H9 (cell line): Measurements from ENCODE around the gene ENO1. TPM values are rescaled to one million over a fixed set of nuclear protein-coding genes. Genes with fewer than 3 reads are reported as not detected.

Experiments used
- DNase-seq: peaks from one replicate; pipeline ENCODE4 v3.0.0-alpha.2; 2017
- H2AFZ ChIP-seq: one replicate; pipeline ENCODE4 v1.6.1; 2013; ENCODE audit warnings: mild to moderate bottlenecking, low read length, control low read depth, moderate library complexity
- H2AK5ac ChIP-seq: 2 replicates; pipeline ENCODE4 v1.6.1; 2013; ENCODE audit warnings: low read length, control low read depth, mixed read lengths; ENCODE audit not compliant: insufficient read length
- H2BK120ac ChIP-seq: one replicate; pipeline ENCODE4 v1.6.1; 2013; ENCODE audit warnings: low read depth, mild to moderate bottlenecking, low read length, control low read depth, inconsistent platforms; ENCODE audit not compliant: poor library complexity, severe bottlenecking
- H2BK12ac ChIP-seq: 2 replicates; pipeline ENCODE4 v1.6.1; 2013; ENCODE audit warnings: low read length, control low read depth, mixed read lengths, low read depth; ENCODE audit not compliant: insufficient read length
- H2BK15ac ChIP-seq: 2 replicates; pipeline ENCODE4 v1.6.1; 2013; ENCODE audit warnings: low read depth, low read length, control low read depth
- H2BK20ac ChIP-seq: one replicate; pipeline ENCODE4 v1.6.1; 2013; ENCODE audit warnings: low read depth, mild to moderate bottlenecking, low read length, control low read depth, inconsistent platforms; ENCODE audit not compliant: poor library complexity, severe bottlenecking
- H2BK5ac ChIP-seq: 2 replicates; pipeline ENCODE4 v1.6.1; 2013; ENCODE audit warnings: low read length, control low read depth, mixed read lengths; ENCODE audit not compliant: insufficient read length
- H3K14ac ChIP-seq: 2 replicates; pipeline ENCODE4 v1.6.1; 2013; ENCODE audit warnings: low read length, control low read depth; ENCODE audit not compliant: insufficient read depth
- H3K18ac ChIP-seq: 2 replicates; pipeline ENCODE4 v1.6.1; 2013; ENCODE audit warnings: low read depth, mild to moderate bottlenecking, mixed read lengths, low read length, control low read depth; ENCODE audit not compliant: insufficient read length
- H3K23ac ChIP-seq: 2 replicates; pipeline ENCODE4 v1.6.1; 2013; ENCODE audit warnings: low read length, control low read depth, mixed read lengths, low read depth; ENCODE audit not compliant: insufficient read length
- H3K23me2 ChIP-seq: 2 replicates; pipeline ENCODE4 v1.6.1; 2013; ENCODE audit warnings: low read depth, mild to moderate bottlenecking, mixed read lengths, low read length, control low read depth; ENCODE audit not compliant: insufficient read length, poor library complexity, severe bottlenecking
- H3K27ac ChIP-seq: 2 replicates; pipeline ENCODE4 v1.5.1; 2013; ENCODE audit warnings: low read length, control low read depth, mixed read lengths, low read depth; ENCODE audit not compliant: insufficient read length
- H3K27me3 ChIP-seq: 2 replicates; pipeline ENCODE4 v1.6.1; 2013; ENCODE audit warnings: low read length, control low read depth, inconsistent platforms; ENCODE audit not compliant: insufficient read depth
- H3K4ac ChIP-seq: 2 replicates; pipeline ENCODE4 v1.6.1; 2013; ENCODE audit warnings: low read depth, mild to moderate bottlenecking, control low read depth, inconsistent platforms, low read length, moderate library complexity
- H3K4me1 ChIP-seq: 2 replicates; pipeline ENCODE4 v1.6.1; 2013; ENCODE audit warnings: low read length, control low read depth, inconsistent platforms; ENCODE audit not compliant: insufficient read depth
- H3K4me2 ChIP-seq: 2 replicates; pipeline ENCODE4 v1.6.1; 2013; ENCODE audit warnings: low read length, control low read depth, mixed read lengths; ENCODE audit not compliant: insufficient read length, insufficient read depth
- H3K56ac ChIP-seq: 2 replicates; pipeline ENCODE4 v1.6.1; 2013; ENCODE audit warnings: low read depth, mild to moderate bottlenecking, mixed read lengths, low read length, control low read depth; ENCODE audit not compliant: insufficient read length
- H3K79me1 ChIP-seq: 2 replicates; pipeline ENCODE4 v1.6.1; 2013; ENCODE audit warnings: low read depth, mild to moderate bottlenecking, moderate library complexity, low read length, control low read depth, inconsistent platforms; ENCODE audit not compliant: insufficient read depth, poor library complexity, severe bottlenecking
- H3K79me2 ChIP-seq: 2 replicates; pipeline ENCODE4 v1.6.1; 2013; ENCODE audit warnings: low read length, control low read depth, inconsistent platforms; ENCODE audit not compliant: insufficient read depth
- H3K9ac ChIP-seq: 2 replicates; pipeline ENCODE4 v1.6.1; 2013; ENCODE audit warnings: low read length, control low read depth, mixed read lengths; ENCODE audit not compliant: insufficient read length; ENCODE audit errors: extremely low read depth
- H3K9me3 ChIP-seq: one replicate; pipeline ENCODE4 v1.6.1; 2013; ENCODE audit warnings: low read depth, low read length, inconsistent platforms; ENCODE audit not compliant: control insufficient read depth
- H3T11ph ChIP-seq: one replicate; pipeline ENCODE4 v1.6.1; 2013; ENCODE audit warnings: mild to moderate bottlenecking, low read length, control low read depth, inconsistent platforms
- H4K20me1 ChIP-seq: one replicate; pipeline ENCODE4 v1.6.1; 2013; ENCODE audit not compliant: control insufficient read depth, insufficient read length, insufficient read depth
- H4K5ac ChIP-seq: 2 replicates; pipeline ENCODE4 v1.6.1; 2013; ENCODE audit warnings: low read depth, mild to moderate bottlenecking, mixed read lengths, low read length, control low read depth; ENCODE audit not compliant: insufficient read length
- H4K8ac ChIP-seq: replicated peaks from 2 replicates; pipeline ENCODE4 v1.6.1; 2013; ENCODE audit warnings: low read length, control low read depth, mixed read lengths, low read depth; ENCODE audit not compliant: insufficient read length
- H4K91ac ChIP-seq: 2 replicates; pipeline ENCODE4 v1.6.1; 2013; ENCODE audit warnings: low read depth, mild to moderate bottlenecking, moderate library complexity, mixed read lengths, low read length, control low read depth; ENCODE audit not compliant: insufficient read length
- H3K27ac Mint-ChIP-seq, 3 experiments: 2 replicates in 2 of 3; 3 replicates in 1 of 3; pipeline ENCODE4 v1.8.0; 2020 to 2021; ENCODE audit warnings: mixed read lengths in 3 of 3, mild to moderate bottlenecking in 1 of 3, moderate library complexity in 1 of 3
- H3K27me3 Mint-ChIP-seq: 2 replicates; pipeline ENCODE4 v1.8.0; 2021; ENCODE audit warnings: low read depth, mild to moderate bottlenecking, moderate library complexity, mixed read lengths
- H3K36me3 Mint-ChIP-seq, 3 experiments: 2 replicates in 2 of 3; 3 replicates in 1 of 3; pipeline ENCODE4 v1.8.0; 2020 to 2021; ENCODE audit warnings: low read depth in 3 of 3, mixed read lengths in 3 of 3; ENCODE audit not compliant: insufficient read depth in 1 of 3
- H3K4me1 Mint-ChIP-seq, 2 experiments: 2 replicates each; pipeline ENCODE4 v1.8.0; 2020; ENCODE audit warnings: mixed read lengths in 2 of 2
- H3K4me3 Mint-ChIP-seq, 2 experiments: 2 replicates in 1 of 2; 3 replicates in 1 of 2; pipeline ENCODE4 v1.8.0; 2020 to 2021; ENCODE audit warnings: mild to moderate bottlenecking in 2 of 2, mixed read lengths in 2 of 2, moderate library complexity in 1 of 2
- H3K9me3 Mint-ChIP-seq, 2 experiments: 2 replicates in 1 of 2; 3 replicates in 1 of 2; pipeline ENCODE4 v1.8.0; 2020; ENCODE audit warnings: mild to moderate bottlenecking in 2 of 2, mixed read lengths in 2 of 2, moderate library complexity in 1 of 2
- WGBS: extraction: QIAGEN DNeasy Blood & Tissue Kit; methylation state at CpG from one replicate; pipeline ENCODE4 v1.1.7; 2013; ENCODE audit warnings: missing lambda C conversion rate, low lambda C conversion rate, mixed read lengths; ENCODE audit not compliant: insufficient read length; ENCODE audit errors: extremely low coverage; 5-methylcytosine and 5-hydroxymethylcytosine counted together
- total RNA-seq: library from RNA; stranded (reverse); gene quantifications from 2 replicates; pipeline ENCODE4 v1.2.1, GENCODE V29; 2021
- TF ChIP-seq, protein P1 (sequence below): fragments of 200-600 bp; sonication (generic); conservative IDR thresholded peaks from 3 replicates; pipeline ENCODE4 v1.8.0; 2021; ENCODE audit warnings: antibody characterized with exemption, mild to moderate bottlenecking

ENO1 gene
- total RNA-seq, 1 experiment from 2014 or later: 1,781 TPM

DNA sequence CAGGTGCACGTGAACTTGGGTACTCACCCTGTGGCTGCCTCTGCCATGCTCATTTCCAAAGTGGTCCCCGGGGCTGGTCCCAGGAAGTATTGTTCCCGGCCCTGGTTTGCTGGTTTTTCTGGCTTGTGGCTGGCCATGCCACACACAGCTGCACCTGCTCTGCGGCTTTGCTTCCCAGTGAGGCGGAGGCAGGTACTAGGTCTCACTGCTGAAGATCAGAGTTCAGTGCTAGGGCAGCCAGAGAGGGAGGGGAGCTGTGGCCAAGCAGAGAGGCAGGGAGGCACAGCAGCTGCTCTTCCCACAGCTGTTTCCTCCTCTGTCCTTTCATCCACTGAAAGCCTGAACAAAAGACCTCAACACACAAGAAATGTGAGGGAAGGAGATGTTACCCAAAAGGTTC lies 30.5 kb downstream of the ENO1 start:
- Histone ChIP-seq H2BK20ac (no peak overlapping the region), H2AK5ac (no peak overlapping the region), H3K56ac (no peak overlapping the region), H2BK12ac (no peak overlapping the region), H2BK5ac (no peak overlapping the region), H3K4me2 (no peak overlapping the region), H3K27ac (no peak overlapping the region), H3K9ac (no peak overlapping the region), H3K18ac (no peak overlapping the region), H3K79me2 (no peaks in the 10 kb centered on the region), H3K27me3 (no peaks in the 10 kb centered on the region), H4K8ac (no peak overlapping the region), H2BK15ac (no peak overlapping the region), H3K9me3 (no peaks in the 10 kb centered on the region), H3K23ac (no peak overlapping the region), H4K91ac (no peak overlapping the region), H2BK120ac (no peak overlapping the region), H3K4me1 (no peaks in the 10 kb centered on the region; the same call in 1 of the 2 replicates), H4K20me1 (no peaks in the 10 kb centered on the region), H3K23me2 (no peaks in the 10 kb centered on the region), H3K14ac (no peak overlapping the region; the same call in 1 of the 2 replicates), H3K4ac (no peak overlapping the region), H3T11ph (no peak overlapping the region), H3K79me1 (no peaks in the 10 kb centered on the region), H2AFZ (no peak overlapping the region), H4K5ac (no peak overlapping the region)
- no peak for DNase-seq
- no peaks in the 10 kb centered on the region; a peak in 1 of 5 replicates for H3K9me3 Mint-ChIP-seq
- H3K4me3 Mint-ChIP-seq: no peak overlapping the region
- no peaks in the 10 kb centered on the region; the same call in none of the 2 replicates for H3K27me3 Mint-ChIP-seq
- peaks cover 6 to 13% of the 10 kb centered on the region in 2 experiments for H3K4me1 Mint-ChIP-seq
- TF ChIP-seq, protein P1, sequence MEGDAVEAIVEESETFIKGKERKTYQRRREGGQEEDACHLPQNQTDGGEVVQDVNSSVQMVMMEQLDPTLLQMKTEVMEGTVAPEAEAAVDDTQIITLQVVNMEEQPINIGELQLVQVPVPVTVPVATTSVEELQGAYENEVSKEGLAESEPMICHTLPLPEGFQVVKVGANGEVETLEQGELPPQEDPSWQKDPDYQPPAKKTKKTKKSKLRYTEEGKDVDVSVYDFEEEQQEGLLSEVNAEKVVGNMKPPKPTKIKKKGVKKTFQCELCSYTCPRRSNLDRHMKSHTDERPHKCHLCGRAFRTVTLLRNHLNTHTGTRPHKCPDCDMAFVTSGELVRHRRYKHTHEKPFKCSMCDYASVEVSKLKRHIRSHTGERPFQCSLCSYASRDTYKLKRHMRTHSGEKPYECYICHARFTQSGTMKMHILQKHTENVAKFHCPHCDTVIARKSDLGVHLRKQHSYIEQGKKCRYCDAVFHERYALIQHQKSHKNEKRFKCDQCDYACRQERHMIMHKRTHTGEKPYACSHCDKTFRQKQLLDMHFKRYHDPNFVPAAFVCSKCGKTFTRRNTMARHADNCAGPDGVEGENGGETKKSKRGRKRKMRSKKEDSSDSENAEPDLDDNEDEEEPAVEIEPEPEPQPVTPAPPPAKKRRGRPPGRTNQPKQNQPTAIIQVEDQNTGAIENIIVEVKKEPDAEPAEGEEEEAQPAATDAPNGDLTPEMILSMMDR: no peak
- WGBS: no CpG with 5 or more reads among the region's 5 CpGs
- H3K27ac Mint-ChIP-seq: no peak overlapping the region
- no peaks in the 10 kb centered on the region for H3K36me3 Mint-ChIP-seq
